SKM-1 treated with dmso at 0.1 percent for 144 hours (cell line): ENCODE measurements around the gene PKP4.

Experiments
- DNase-seq: peaks from one replicate; lab custom pipeline; 2025; ENCODE audit not compliant: unreplicated experiment; lab: John Stamatoyannopoulos, UW

The PKP4 gene

GRCh38 chr2:158645299-158645698, 188.5 kb downstream of the PKP4 start:
- DNase-seq: no peak

DNA sequence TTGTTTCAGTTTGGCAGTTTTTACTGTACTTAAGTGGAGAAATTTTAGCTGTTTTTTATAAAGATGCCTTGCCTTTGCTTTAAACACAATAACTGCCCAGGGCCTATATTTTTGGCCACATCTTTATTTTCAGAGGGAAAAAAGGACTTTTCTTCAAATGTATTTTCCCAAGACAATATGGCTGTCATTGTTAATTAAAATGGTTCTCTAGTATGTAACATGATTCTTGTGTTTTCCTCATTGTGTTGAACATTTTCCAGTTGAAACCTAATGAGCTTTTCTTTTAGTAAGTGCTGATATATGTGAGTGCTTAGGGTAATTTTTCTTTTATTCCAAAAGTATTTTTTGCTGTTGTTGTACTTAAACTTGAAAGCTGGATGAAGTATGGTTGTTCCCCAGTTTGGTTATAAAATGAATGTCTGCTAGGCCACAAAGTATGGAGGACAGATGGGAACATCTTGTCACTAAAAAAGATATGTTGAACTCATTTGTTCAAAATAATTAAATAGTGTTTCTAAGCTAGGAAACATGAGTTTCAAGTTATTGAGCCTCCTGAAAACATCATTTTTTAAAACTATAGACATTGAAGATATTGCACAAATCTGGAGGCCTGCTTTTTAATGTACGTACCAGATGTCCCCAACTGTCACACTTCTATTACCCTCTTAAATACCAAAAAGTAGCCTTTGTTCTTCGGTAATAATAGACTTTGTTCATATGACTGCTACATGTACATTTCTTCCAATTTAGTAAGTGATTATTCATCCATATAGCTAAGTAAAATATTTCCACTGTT, 190.9 kb downstream of the PKP4 start:
- DNase-seq: no peak

- DNase-seq: no peak
Measured at GRCh38 chr2:158649846-158650245, 193.1 kb downstream of the PKP4 start.

GRCh38 chr2:158650646-158651357, 194.1 kb downstream of the PKP4 start:
- no peak for DNase-seq

GRCh38 chr2:158651358-158652057, 194.8 kb downstream of the PKP4 start:
- DNase-seq: no peak

DNA sequence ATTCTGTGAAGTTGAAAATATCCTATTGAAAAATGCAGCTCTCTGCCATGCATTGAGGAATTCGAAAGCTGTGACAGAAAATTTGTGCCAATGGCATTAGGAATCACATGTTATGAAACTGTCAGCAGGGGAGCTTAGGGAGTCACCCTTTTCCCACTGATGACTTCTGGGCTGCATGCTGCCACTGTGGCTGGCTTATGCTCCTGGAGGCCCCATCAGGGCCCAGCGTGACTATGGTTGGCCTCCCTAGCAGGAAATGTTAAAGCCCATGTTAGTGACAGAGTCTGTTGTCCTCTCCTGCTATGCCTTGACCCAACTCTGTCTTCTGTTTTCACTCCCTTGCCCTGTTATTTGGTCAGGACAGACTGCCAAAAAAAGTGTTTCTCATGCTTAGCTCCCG, 198.9 kb downstream of the PKP4 start:
- no peak for DNase-seq

GRCh38 chr2:158656492-158657229, 199.9 kb downstream of the PKP4 start:
- DNase-seq: no peak

DNA sequence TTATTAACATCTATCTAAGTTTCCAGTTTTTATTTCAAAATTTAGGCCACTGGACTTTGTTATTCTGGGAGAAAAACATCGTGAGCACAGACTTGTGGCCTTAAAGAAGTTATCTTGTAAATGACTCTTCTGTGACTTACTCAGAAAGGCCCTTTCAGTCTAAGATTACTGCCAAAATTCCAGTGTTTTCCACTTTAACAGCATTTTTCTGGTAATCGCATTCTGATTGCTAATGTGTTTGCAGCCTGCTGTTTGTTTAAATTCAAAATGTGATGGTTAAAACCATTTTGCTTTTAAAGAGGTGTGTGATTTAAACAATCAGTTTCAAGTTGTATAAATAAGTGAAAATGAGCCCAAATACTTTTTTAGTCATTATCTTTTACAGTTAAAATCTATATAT, 201.6 kb downstream of the PKP4 start:
- no peak for DNase-seq

- DNase-seq: no peak
Measured at GRCh38 chr2:158659483-158659882, 202.7 kb downstream of the PKP4 start.

GRCh38 chr2:158661231-158661630, 204.5 kb downstream of the PKP4 start:
- no peak for DNase-seq

- DNase-seq: no peak
Measured at GRCh38 chr2:158662421-158662820, 205.7 kb downstream of the PKP4 start.

DNA sequence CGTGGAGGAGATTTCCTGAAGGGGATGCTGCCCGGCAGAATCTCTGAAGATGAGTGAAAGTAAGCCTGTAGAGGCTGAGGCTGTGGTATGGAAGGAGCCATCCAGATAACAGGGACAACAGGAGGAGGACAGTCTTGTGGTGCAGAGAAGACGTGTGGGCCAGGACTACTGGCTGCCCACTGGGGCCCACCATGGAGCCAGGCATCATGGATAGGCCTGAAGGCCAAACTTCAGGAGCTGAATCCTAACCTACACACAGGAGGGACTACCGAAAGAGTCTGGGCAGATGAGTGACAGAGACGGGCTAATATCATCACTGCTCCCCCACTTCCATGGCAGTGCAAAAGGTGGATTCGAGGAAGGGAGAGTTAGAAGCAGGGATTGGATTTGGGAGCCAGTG, 207.0 kb downstream of the PKP4 start:
- no peak for DNase-seq

GRCh38 chr2:158664987-158665386, 208.2 kb downstream of the PKP4 start:
- DNase-seq: no peak

DNA sequence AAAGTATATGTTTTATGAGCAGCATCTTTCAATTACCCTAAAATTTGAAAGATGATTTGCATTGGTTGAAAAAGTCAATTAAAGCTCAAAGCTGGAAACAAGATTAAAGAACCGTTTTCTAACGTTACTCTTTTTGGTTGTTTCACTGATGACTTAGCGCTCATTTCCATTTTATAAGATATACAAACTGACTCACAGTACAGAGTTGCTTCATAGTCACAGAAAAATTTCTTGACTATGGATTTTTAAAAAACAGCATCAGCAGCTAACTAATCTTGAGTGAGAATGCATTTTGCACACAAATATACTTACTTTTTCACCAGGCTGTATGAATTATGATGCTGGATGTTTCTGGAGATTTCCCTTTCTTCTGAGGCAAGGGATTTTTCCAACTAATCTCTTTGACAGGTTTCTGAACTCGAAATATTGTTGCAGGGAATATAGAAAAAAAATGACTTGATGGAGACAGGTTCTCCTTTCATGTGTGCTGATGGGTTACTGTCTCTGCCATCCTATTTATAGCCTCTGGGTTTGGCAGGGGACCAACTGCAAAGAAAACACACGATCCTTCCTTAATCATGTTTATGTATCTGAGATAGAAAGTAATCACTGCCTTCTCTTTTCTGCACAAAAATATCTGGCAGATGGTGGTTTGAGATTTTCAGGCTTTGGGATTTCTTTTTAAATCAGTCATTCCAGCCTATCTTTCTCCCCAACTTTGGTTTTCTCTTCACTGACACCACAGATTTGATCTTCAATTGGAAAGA, 209.0 kb downstream of the PKP4 start:
- no peak for DNase-seq

DNA sequence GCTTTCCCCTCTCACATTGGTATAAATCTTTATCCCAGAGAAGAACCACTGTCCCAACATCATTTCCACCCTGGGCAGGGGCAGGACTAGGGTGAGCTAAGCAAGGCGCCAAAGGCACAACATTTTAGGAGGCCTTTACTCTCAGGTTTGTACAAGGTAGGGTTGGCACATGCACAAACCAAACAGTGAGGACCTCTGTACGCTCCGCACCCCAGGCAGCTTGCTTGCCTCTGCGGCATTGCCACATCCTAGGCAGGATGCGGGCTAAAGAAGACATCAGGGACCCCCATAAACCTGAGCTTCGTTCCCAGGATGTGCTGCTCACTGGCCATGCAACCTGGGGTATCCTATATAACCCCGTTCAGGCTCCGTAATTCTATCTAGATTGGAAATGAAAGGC, 210.2 kb downstream of the PKP4 start:
- DNase-seq: no peak

DNA sequence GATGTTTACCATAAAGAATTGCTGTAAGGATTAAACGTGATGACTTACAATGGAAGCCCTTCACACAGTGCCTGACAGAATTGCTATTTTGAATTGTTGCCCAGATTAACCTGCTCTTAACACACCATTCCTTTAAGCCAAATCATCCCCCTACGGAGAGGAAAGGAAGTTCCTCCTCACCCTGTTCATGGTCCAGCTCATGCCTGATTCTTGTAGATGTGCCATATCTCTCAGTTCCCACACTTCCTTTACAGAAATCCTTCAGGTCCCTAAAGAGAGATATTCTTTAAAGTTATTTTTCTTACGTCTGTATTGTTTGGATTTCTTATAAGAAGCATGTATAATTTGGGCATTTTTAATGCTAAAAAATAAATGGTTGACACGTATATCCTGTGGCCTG, 210.8 kb downstream of the PKP4 start:
- no peak for DNase-seq

DNA sequence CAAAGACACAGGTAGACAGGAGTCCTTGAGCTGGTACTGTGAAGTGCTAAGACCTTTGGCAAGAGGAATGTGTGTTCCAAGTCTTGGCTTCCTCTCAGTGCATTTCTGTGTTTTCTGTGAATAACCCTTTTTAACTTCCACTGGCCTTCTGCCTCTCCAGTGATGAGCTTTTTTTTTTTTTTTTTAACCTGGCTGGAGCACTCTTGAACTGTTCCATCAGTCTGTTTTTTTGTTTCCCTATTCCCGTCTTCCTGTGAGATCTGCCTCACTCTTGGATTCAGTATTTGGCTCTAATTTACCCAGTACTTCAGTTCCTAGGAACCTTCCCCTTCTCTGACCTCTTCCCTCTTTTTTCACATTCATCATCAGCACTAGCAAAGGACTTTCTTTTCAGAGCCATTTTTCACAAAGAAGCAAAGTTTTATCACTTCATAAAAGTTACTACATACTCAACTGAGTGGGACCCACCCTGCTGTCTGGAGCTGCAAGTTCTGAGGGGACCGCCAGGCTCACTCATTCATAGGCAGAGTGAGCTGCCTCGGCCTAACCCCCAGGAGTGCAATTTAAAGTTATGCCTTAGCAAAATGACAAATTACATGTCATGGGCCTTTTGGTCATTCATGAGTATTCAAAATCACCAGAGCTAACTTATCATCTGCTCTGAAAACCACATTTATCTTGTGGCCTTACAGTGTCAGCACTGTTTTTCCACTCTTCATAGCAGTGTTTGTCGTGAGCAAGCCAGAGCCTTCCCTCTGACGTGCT, 211.4 kb downstream of the PKP4 start:
- DNase-seq: no peak

- DNase-seq: no peak
Measured at GRCh38 chr2:158670292-158670691, 213.5 kb downstream of the PKP4 start.

- DNase-seq: no peak
Measured at GRCh38 chr2:158671360-158672245, 214.9 kb downstream of the PKP4 start.
